Endothelial cell of umbilical vein (primary cell): ENCODE data around the gene MYL3.
"Not testable (repeated sequence)": the region's sequence is repeated elsewhere in the genome, so short reads cannot be mapped to it uniquely, and the experiment has no call there.

Experiments
- EZH2 ChIP-seq: IDR thresholded peaks from 2 replicates; pipeline ENCODE4 v1.6.1; 2012; ENCODE audit warnings: borderline replicate concordance, low read depth, mild to moderate bottlenecking, moderate library complexity, low read length, inconsistent platforms; ENCODE audit not compliant: severe bottlenecking
- FOS ChIP-seq: IDR thresholded peaks from 2 replicates; pipeline ENCODE4 v1.6.1; 2011; ENCODE audit warnings: mild to moderate bottlenecking, low read length, moderate library complexity, borderline replicate concordance; ENCODE audit not compliant: insufficient read depth
- GATA2 ChIP-seq: IDR thresholded peaks from 2 replicates; pipeline ENCODE4 v1.7.0; 2011; ENCODE audit warnings: low read depth, mild to moderate bottlenecking, moderate library complexity, mixed read lengths, low read length; ENCODE audit not compliant: insufficient read length, insufficient read depth
- MYC ChIP-seq: IDR thresholded peaks from one replicate; pipeline ENCODE4 v1.6.1; 2011; ENCODE audit warnings: mild to moderate bottlenecking, low read depth, low read length
- POLR2A ChIP-seq: IDR thresholded peaks from 2 replicates; pipeline ENCODE4 v1.6.1; 2012; ENCODE audit warnings: low read depth, mild to moderate bottlenecking, control low read depth, low read length
- POLR2AphosphoS5 ChIP-seq: IDR thresholded peaks from 2 replicates; pipeline ENCODE4 v1.6.1; 2012; ENCODE audit warnings: low read depth, mild to moderate bottlenecking, control low read depth, low read length, moderate library complexity; ENCODE audit not compliant: insufficient read depth
- TF ChIP-seq, protein P1 (sequence below), 2 donors: IDR thresholded peaks; 1 replicate in 1 of 2; 2 replicates in 1 of 2; pipeline ENCODE4 v1.5.1; 2011; ENCODE audit warnings: low read length in 2 of 2, mild to moderate bottlenecking in 2 of 2, moderate library complexity in 2 of 2, control low read depth in 1 of 2, inconsistent platforms in 1 of 2, low read depth in 1 of 2; ENCODE audit not compliant: insufficient read depth in 1 of 2; ENCODE audit errors: extremely low read depth in 1 of 2

DNA sequence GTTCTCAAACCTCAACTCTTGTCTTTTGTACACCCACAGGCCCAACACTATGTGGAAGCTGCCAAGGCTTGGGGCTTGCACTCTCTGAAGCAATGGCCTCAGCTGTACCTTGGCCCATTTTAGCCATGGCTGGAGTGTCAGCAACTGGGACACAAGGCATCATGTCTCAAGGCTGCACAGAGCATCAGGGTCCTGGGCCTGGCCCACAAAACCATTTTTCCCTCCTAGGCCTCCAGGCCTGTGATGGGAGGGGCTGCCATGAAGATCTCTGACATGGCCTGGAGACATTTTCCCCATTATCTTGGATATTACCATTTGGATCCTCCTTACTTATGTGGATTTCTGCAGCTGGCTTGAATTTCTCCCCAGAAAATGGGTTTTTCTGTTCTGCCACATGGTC, 39.9 kb downstream of the MYL3 start:
- TF ChIP-seq, protein P1, sequence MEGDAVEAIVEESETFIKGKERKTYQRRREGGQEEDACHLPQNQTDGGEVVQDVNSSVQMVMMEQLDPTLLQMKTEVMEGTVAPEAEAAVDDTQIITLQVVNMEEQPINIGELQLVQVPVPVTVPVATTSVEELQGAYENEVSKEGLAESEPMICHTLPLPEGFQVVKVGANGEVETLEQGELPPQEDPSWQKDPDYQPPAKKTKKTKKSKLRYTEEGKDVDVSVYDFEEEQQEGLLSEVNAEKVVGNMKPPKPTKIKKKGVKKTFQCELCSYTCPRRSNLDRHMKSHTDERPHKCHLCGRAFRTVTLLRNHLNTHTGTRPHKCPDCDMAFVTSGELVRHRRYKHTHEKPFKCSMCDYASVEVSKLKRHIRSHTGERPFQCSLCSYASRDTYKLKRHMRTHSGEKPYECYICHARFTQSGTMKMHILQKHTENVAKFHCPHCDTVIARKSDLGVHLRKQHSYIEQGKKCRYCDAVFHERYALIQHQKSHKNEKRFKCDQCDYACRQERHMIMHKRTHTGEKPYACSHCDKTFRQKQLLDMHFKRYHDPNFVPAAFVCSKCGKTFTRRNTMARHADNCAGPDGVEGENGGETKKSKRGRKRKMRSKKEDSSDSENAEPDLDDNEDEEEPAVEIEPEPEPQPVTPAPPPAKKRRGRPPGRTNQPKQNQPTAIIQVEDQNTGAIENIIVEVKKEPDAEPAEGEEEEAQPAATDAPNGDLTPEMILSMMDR (IDR thresholded peaks at IDR 0.05; ENCODE audit: extremely low read depth in 1 of 2, insufficient read depth in 1 of 2, low read depth in 1 of 2, low read length in 2 of 2) = not testable (repeated sequence)
- not testable (repeated sequence) for TF ChIP-seq EZH2, FOS, MYC, POLR2A, POLR2AphosphoS5, GATA2
